NB4 (cell line): ENCODE results near the gene SIGLEC11.

Experiments
- MAX ChIP-seq: IDR thresholded peaks from 2 replicates; pipeline ENCODE4 v1.6.1; 2011; ENCODE audit warnings: low read depth, low read length
- POLR2A ChIP-seq: IDR thresholded peaks from 2 replicates; pipeline ENCODE4 v1.6.1; 2011; ENCODE audit warnings: mild to moderate bottlenecking; ENCODE audit not compliant: insufficient read length; ENCODE audit errors: extremely low read depth
- TF ChIP-seq, protein P1 (sequence below): IDR thresholded peaks from one replicate; pipeline ENCODE4 v1.5.1; 2012; ENCODE audit warnings: low read depth, low read length

GRCh38 chr19:49956115-49956495 is 4.9 kb downstream of the SIGLEC11 start:
- TF ChIP-seq, protein P1, sequence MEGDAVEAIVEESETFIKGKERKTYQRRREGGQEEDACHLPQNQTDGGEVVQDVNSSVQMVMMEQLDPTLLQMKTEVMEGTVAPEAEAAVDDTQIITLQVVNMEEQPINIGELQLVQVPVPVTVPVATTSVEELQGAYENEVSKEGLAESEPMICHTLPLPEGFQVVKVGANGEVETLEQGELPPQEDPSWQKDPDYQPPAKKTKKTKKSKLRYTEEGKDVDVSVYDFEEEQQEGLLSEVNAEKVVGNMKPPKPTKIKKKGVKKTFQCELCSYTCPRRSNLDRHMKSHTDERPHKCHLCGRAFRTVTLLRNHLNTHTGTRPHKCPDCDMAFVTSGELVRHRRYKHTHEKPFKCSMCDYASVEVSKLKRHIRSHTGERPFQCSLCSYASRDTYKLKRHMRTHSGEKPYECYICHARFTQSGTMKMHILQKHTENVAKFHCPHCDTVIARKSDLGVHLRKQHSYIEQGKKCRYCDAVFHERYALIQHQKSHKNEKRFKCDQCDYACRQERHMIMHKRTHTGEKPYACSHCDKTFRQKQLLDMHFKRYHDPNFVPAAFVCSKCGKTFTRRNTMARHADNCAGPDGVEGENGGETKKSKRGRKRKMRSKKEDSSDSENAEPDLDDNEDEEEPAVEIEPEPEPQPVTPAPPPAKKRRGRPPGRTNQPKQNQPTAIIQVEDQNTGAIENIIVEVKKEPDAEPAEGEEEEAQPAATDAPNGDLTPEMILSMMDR: no peak
- TF ChIP-seq POLR2A: no peak
- TF ChIP-seq MAX: no peak
